ENCODE results near the gene CCL16.
A peak's percentile ranks its signal among the peaks of the same experiment; 100 is the strongest.
"Not testable (repeated sequence)": the region's sequence is repeated elsewhere in the genome, so short reads cannot be mapped to it uniquely, and the experiment has no call there.

Gene CCL16

GRCh38 chr17:35984140-35984539, 2.8 kb upstream of the CCL16 start:
- no peak for DNase-seq

GRCh38 chr17:35982409-35983191, 1.3 kb upstream of the CCL16 start:
- no peak for DNase-seq

GRCh38 chr17:35981908-35982330, 622 bp upstream of the CCL16 start:
- DNase-seq: no peak

- no peak for DNase-seq
These were observed 3.0 kb downstream of the CCL16 start for GRCh38 chr17:35978346-35978745.

- DNase-seq: no peak
These were observed 3.8 kb downstream of the CCL16 start for GRCh38 chr17:35977509-35977908.

- no peak for DNase-seq
These were observed 7.7 kb downstream of the CCL16 start for GRCh38 chr17:35973333-35974260.

- DNase-seq: no peak
These were observed 8.4 kb downstream of the CCL16 start for GRCh38 chr17:35972945-35973332.

GRCh38 chr17:35972535-35972934, 8.8 kb downstream of the CCL16 start:
- no peak for DNase-seq

GRCh38 chr17:35972066-35972465, 9.2 kb downstream of the CCL16 start:
- no peak for DNase-seq

GRCh38 chr17:35969558-35970380, 11.5 kb downstream of the CCL16 start:
- DNase-seq: no peak

- no peak for DNase-seq
These were observed 12.7 kb downstream of the CCL16 start for GRCh38 chr17:35968520-35969054.

- DNase-seq: no peak
These were observed 16.0 kb downstream of the CCL16 start for GRCh38 chr17:35965272-35965671.

GRCh38 chr17:35963663-35964062, 17.6 kb downstream of the CCL16 start:
- no peak for DNase-seq

- no peak for DNase-seq
These were observed 27.6 kb downstream of the CCL16 start for GRCh38 chr17:35953720-35954119.

- DNase-seq: no peak
These were observed 31.9 kb downstream of the CCL16 start for GRCh38 chr17:35949401-35949800.

GRCh38 chr17:35948092-35948491, 33.2 kb downstream of the CCL16 start:
- DNase-seq: no peak

GRCh38 chr17:35947156-35947585, 34.1 kb downstream of the CCL16 start:
- peak; percentile 1 for DNase-seq

- DNase-seq: no peak
These were observed 37.1 kb downstream of the CCL16 start for GRCh38 chr17:35944151-35944550.

GRCh38 chr17:35943537-35943936, 37.8 kb downstream of the CCL16 start, which contains the start of gene LYZL6:
LYZL6 (minus strand) TSS chr17:35943713; CDS start chr17:35939356, 4,357 bp downstream.
- DNase-seq: no peak

GRCh38 chr17:35942588-35943186, 38.6 kb downstream of the CCL16 start:
- DNase-seq: no peak

GRCh38 chr17:35938492-35938891, 42.8 kb downstream of the CCL16 start:
- not testable (repeated sequence) for DNase-seq

- DNase-seq: no peak
These were observed 45.2 kb downstream of the CCL16 start for GRCh38 chr17:35936063-35936462.

Data from GF-D8 (cell line).